Stimulated activated CD4-positive, alpha-beta T cell treated with anti-CD3 and anti-CD28 coated beads, Interleukin-12 subunit alpha, Interleukin-12 subunit beta, amount 100 ng/mL, for 48 hours (primary cell): ENCODE measurements around the gene CPSF6.
A peak's percentile ranks its signal among the peaks of the same experiment; 100 is the strongest.
"Not testable (repeated sequence)": the region's sequence is repeated elsewhere in the genome, so short reads cannot be mapped to it uniquely, and the experiment has no call there.

Experiments used
- DNase-seq, 3 donors: peaks; one replicate each; pipeline ENCODE4 v3.0.0-alpha.2; 2020; ENCODE audit warnings: low read depth in 2 of 3, low spot score in 1 of 3

The CPSF6 gene

GRCh38 chr12:69254862-69255261 is 15.5 kb downstream of the CPSF6 start:
- no peak for DNase-seq

- DNase-seq = no peak
These were observed 19.3 kb downstream of the CPSF6 start for GRCh38 chr12:69258655-69259054.

GRCh38 chr12:69262264-69262974 is 23.1 kb downstream of the CPSF6 start:
- no peak for DNase-seq

- no peak for DNase-seq
These were observed 25.8 kb downstream of the CPSF6 start for GRCh38 chr12:69265205-69265604.

GRCh38 chr12:69265633-69266032 is 26.3 kb downstream of the CPSF6 start:
- not testable (repeated sequence) for DNase-seq

GRCh38 chr12:69266036-69266635 is 26.8 kb downstream of the CPSF6 start:
- DNase-seq = no peak

GRCh38 chr12:69269736-69270135 is 30.4 kb downstream of the CPSF6 start:
- no peak for DNase-seq

GRCh38 chr12:69272511-69272910 is 33.1 kb downstream of the CPSF6 start:
- DNase-seq = no peak

GRCh38 chr12:69274861-69275260 is 35.5 kb downstream of the CPSF6 start:
- DNase-seq = no peak

GRCh38 chr12:69275471-69275891 is 36.1 kb downstream of the CPSF6 start:
- DNase-seq = no peak

- DNase-seq = no peak
These were observed 39.7 kb downstream of the CPSF6 start for GRCh38 chr12:69278814-69279782.

- DNase-seq = peak in 2 of 3 donors; percentile 5 to 35
These were observed 44.8 kb downstream of the CPSF6 start for GRCh38 chr12:69284131-69284530.

- no peak for DNase-seq
These were observed 48.2 kb downstream of the CPSF6 start for GRCh38 chr12:69287556-69287955.

- peak; percentile 55 to 74 (median 71) for DNase-seq
These were observed 51.3 kb downstream of the CPSF6 start for GRCh38 chr12:69290545-69291277.

- no peak for DNase-seq
These were observed 51.9 kb downstream of the CPSF6 start for GRCh38 chr12:69291278-69291593.

GRCh38 chr12:69298133-69298532 is 58.8 kb downstream of the CPSF6 start:
- DNase-seq = no peak

GRCh38 chr12:69298947-69299346 is 59.6 kb downstream of the CPSF6 start:
- no peak for DNase-seq

- DNase-seq = no peak
These were observed 64.9 kb downstream of the CPSF6 start for GRCh38 chr12:69304284-69304683.

GRCh38 chr12:69309461-69309860 is 70.1 kb downstream of the CPSF6 start:
- DNase-seq = no peak

- DNase-seq = no peak
These were observed 73.8 kb downstream of the CPSF6 start for GRCh38 chr12:69313209-69313608.

- not testable (repeated sequence) for DNase-seq
These were observed 77.4 kb downstream of the CPSF6 start for GRCh38 chr12:69316784-69317183.
